ENCODE measurements around the gene TRPM7.
"Not testable (repeated sequence)": the region's sequence is repeated elsewhere in the genome, so short reads cannot be mapped to it uniquely, and the experiment has no call there.

TRPM7 gene

GRCh38 chr15:50576166-50576565 is 110.4 kb downstream of the TRPM7 start:
- no peak for DNase-seq (ENCODE audit: low spot score)

GRCh38 chr15:50573842-50574241 is 112.8 kb downstream of the TRPM7 start:
- not testable (repeated sequence) for DNase-seq (ENCODE audit: low spot score)

GRCh38 chr15:50563756-50564155 is 122.8 kb downstream of the TRPM7 start:
- no peak for DNase-seq (ENCODE audit: low spot score)

GRCh38 chr15:50562735-50563640 is 123.6 kb downstream of the TRPM7 start:
- DNase-seq (ENCODE audit: low spot score) = peak; percentile 43

GRCh38 chr15:50558012-50558411 is 128.6 kb downstream of the TRPM7 start:
- DNase-seq (ENCODE audit: low spot score) = no peak

- DNase-seq (ENCODE audit: low spot score) = no peak
These were observed 129.8 kb downstream of the TRPM7 start for GRCh38 chr15:50556642-50557371.

GRCh38 chr15:50552238-50552637 is 134.4 kb downstream of the TRPM7 start:
- no peak for DNase-seq (ENCODE audit: low spot score)

- no peak for DNase-seq (ENCODE audit: low spot score)
These were observed 137.3 kb downstream of the TRPM7 start for GRCh38 chr15:50549326-50549725.

GRCh38 chr15:50546566-50546965 is 140.0 kb downstream of the TRPM7 start, which contains the start of gene USP50:
Gene USP50, minus strand, starts transcription at chr15:50546666. Its CDS starts 141 bp downstream, at chr15:50546525.
- no peak for DNase-seq (ENCODE audit: low spot score)

- DNase-seq (ENCODE audit: low spot score) = no peak
These were observed 142.2 kb downstream of the TRPM7 start for GRCh38 chr15:50544368-50544767.

GRCh38 chr15:50543556-50543955 is 143.0 kb downstream of the TRPM7 start:
- DNase-seq (ENCODE audit: low spot score) = peak; percentile 60

- DNase-seq (ENCODE audit: low spot score) = peak; percentile 22
These were observed 143.7 kb downstream of the TRPM7 start for GRCh38 chr15:50542887-50543210.

GRCh38 chr15:50531766-50532165 is 154.8 kb downstream of the TRPM7 start:
- DNase-seq (ENCODE audit: low spot score) = no peak

GRCh38 chr15:50531163-50531562 is 155.4 kb downstream of the TRPM7 start:
- DNase-seq (ENCODE audit: low spot score) = no peak

GRCh38 chr15:50523851-50524251 is 162.7 kb downstream of the TRPM7 start:
- no peak for DNase-seq (ENCODE audit: low spot score)

- DNase-seq (ENCODE audit: low spot score) = no peak
These were observed 166.7 kb downstream of the TRPM7 start for GRCh38 chr15:50519740-50520425.

GRCh38 chr15:50513001-50513400 is 173.6 kb downstream of the TRPM7 start:
- no peak for DNase-seq (ENCODE audit: low spot score)
